Panc1 (cell line): Measurements from ENCODE around the gene CDKAL1. TPM values are rescaled to one million over a fixed set of nuclear protein-coding genes. Genes with fewer than 3 reads are reported as not detected.

Experiments
- ATAC-seq: fragments of 200-7000 bp; cut with Tn5 transposase; 2 replicates; pipeline ENCODE4 v1.9.1; 2020; ENCODE audit warnings: mild to moderate bottlenecking, moderate library complexity
- BruUV-seq: library from RNA; stranded (reverse); fragments of 400-500 nt; replicated peaks from 2 replicates; lab custom pipeline; 2021; lab: Mats Ljungman, UMichigan
- CTCF ChIA-PET: fragments of 300-600 bp; sonication (Branson Sonifier 250); formaldehyde crosslinking; loops from one replicate; lab custom pipeline; 2022; ENCODE audit warnings: antibody characterized with exemption; lab: Charles Lee
- POLR2A ChIA-PET: fragments of 300-600 bp; sonication (Branson Sonifier 250); formaldehyde crosslinking; loops from one replicate; lab custom pipeline; 2022; ENCODE audit warnings: antibody characterized with exemption; lab: Charles Lee
- DNase-seq: peaks from one replicate; pipeline ENCODE4 v3.0.0-alpha.2; 2010; ENCODE audit warnings: low read depth, low spot score
- H3K27ac ChIP-seq: 2 replicates; pipeline ENCODE4 v1.5.1; 2011; ENCODE audit warnings: mild to moderate bottlenecking, low read length, inconsistent platforms
- H3K27me3 ChIP-seq: fragments of 200-500 bp; sonication (Bioruptor generic); 2 replicates; pipeline ENCODE4 v1.6.0; 2014; ENCODE audit warnings: low read length, inconsistent platforms; ENCODE audit not compliant: control insufficient read depth, insufficient read depth
- H3K36me3 ChIP-seq: fragments of 200-500 bp; sonication (Bioruptor generic); 2 replicates; pipeline ENCODE4 v1.5.1; 2014; ENCODE audit warnings: inconsistent platforms, mild to moderate bottlenecking, low read length, moderate library complexity; ENCODE audit not compliant: control insufficient read depth, insufficient read depth
- H3K4me1 ChIP-seq: 2 replicates; pipeline ENCODE4 v1.5.1; 2011; ENCODE audit warnings: inconsistent platforms, mild to moderate bottlenecking, low read length, moderate library complexity; ENCODE audit not compliant: control insufficient read depth, insufficient read depth
- H3K4me3 ChIP-seq, 2 experiments: 2 replicates each; pipeline ENCODE4 v1.5.1; 2011 to 2012; ENCODE audit warnings: low read depth in 2 of 2, low read length in 2 of 2, mild to moderate bottlenecking in 2 of 2, inconsistent platforms in 1 of 2, moderate library complexity in 1 of 2
- H3K9me3 ChIP-seq: fragments of 200-500 bp; sonication (Bioruptor generic); 2 replicates; pipeline ENCODE4 v1.5.1; 2014; ENCODE audit warnings: low read depth, mild to moderate bottlenecking, inconsistent platforms, low read length, moderate library complexity; ENCODE audit not compliant: control insufficient read depth, insufficient read depth
- CTCF ChIP-seq: fragments of 450-650 bp; IDR thresholded peaks from 2 replicates; pipeline ENCODE4 v1.5.1; 2017; ENCODE audit warnings: mild to moderate bottlenecking
- POLR2AphosphoS5 ChIP-seq: IDR thresholded peaks from 2 replicates; pipeline ENCODE4 v1.6.1; 2012; ENCODE audit warnings: mild to moderate bottlenecking, low read depth, low read length, moderate library complexity
- REST ChIP-seq, 2 experiments: IDR thresholded peaks; 2 replicates each; pipeline ENCODE4 v1.6.1; 2011 to 2012; ENCODE audit warnings: low read depth in 2 of 2, control low read depth in 1 of 2, low read length in 1 of 2, mild to moderate bottlenecking in 1 of 2, moderate library complexity in 1 of 2; ENCODE audit not compliant: insufficient read depth in 1 of 2
- SIN3A ChIP-seq: IDR thresholded peaks from 2 replicates; pipeline ENCODE4 v1.6.1; 2012; ENCODE audit warnings: low read depth, mild to moderate bottlenecking, low read length, moderate library complexity, borderline replicate concordance; ENCODE audit not compliant: insufficient read depth
- TCF7L2 ChIP-seq: IDR thresholded peaks from 2 replicates; pipeline ENCODE4 v1.6.1; 2011; ENCODE audit warnings: mild to moderate bottlenecking, low read depth, low read length, inconsistent platforms
- in situ Hi-C: cut with HindIII; loops from 2 replicates; pipeline ENCODE4 v1.10.0; 2016; ENCODE audit warnings: low sequenced_read_pairs, low pct_unique_long_range_greater_than_20kb
- intact Hi-C: fragments of 100-400 bp; cut with micrococcal nuclease; formaldehyde crosslinking; loops from one replicate; pipeline ENCODE4 v1.10.0; 2022; ENCODE audit not compliant: unreplicated experiment
- total RNA-seq: library from RNA; stranded (reverse); gene quantifications from one replicate; pipeline ENCODE4 v1.2.1, GENCODE V29; 2021; ENCODE audit not compliant: unreplicated experiment

Gene CDKAL1
- total RNA-seq, 1 experiment from 2014 or later, result 14.5 TPM

DNA sequence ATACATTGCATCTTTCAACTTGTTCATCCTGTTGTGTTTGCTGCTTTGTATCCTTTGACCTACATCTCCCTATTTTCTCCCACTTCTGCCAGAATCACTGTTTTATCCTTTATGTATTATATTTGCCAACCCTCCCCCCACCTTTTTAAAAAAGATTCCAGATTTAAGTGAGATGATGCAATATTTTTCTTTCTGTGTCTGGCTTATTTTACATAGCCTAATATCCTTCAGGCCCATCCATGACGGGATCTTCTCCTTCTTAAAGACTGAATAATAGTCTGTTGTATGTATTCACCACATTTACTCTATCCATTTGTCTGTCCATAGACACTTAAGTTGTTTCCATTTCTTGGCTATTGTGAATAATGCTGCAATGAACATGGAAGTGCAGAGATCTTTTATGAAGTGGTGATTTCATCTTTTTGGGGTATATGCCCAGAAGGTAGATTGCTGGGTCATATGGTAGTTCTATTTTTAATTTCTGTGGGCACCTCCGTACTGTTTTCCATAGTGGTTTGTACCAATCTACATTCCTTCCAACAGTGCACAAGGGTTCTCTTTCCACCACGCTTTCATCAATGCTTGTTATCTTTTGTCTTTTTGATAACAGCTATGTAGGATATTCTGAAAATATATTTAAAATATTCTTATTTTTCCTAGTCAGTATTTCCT lies 181.0 kb downstream of the CDKAL1 start:
- ChIA-PET POLR2A (no interaction called here), CTCF (no interaction called here)
- no peak overlapping the region for H3K27ac ChIP-seq
- no TSS peak for BruUV-seq
- no peaks in the 10 kb centered on the region for H3K9me3 ChIP-seq
- no peak for DNase-seq
- no peak overlapping the region for H3K4me3 ChIP-seq
- H3K27me3 ChIP-seq, result no peaks in the 10 kb centered on the region
- TF ChIP-seq SIN3A (no peak), CTCF (no peak), REST (IDR thresholded peaks at IDR 0.05; ENCODE audit: insufficient read depth in 1 of 2, low read depth in 2 of 2, low read length in 1 of 2) (no peak), TCF7L2 (no peak), POLR2AphosphoS5 (no peak)
- in situ Hi-C loops (no loop called here), intact Hi-C loops (no loop called here)
- no peak for ATAC-seq
- H3K4me1 ChIP-seq, result no peaks in the 10 kb centered on the region
- H3K36me3 ChIP-seq, result no peaks in the 10 kb centered on the region

GRCh38 chr6:20716865-20717264 lies 182.6 kb downstream of the CDKAL1 start:
- CTCF ChIA-PET, result no interaction called here
- POLR2A ChIA-PET, result no interaction called here
- Histone ChIP-seq H3K27me3 (no peaks in the 10 kb centered on the region), H3K36me3 (no peaks in the 10 kb centered on the region), H3K27ac (no peak overlapping the region), H3K4me3 (no peak overlapping the region), H3K9me3 (no peaks in the 10 kb centered on the region), H3K4me1 (no peaks in the 10 kb centered on the region)
- no TSS peak for BruUV-seq
- intact Hi-C loops (no loop called here), in situ Hi-C loops (no loop called here)
- ATAC-seq (no peak), DNase-seq (no peak)
- TF ChIP-seq POLR2AphosphoS5 (no peak), CTCF (no peak), SIN3A (no peak), REST (IDR thresholded peaks at IDR 0.05; ENCODE audit: insufficient read depth in 1 of 2, low read depth in 2 of 2, low read length in 1 of 2) (no peak), TCF7L2 (no peak)
